Neural cell (in vitro differentiated cells): Measurements from ENCODE around the gene POU2F3. TPM values are rescaled to one million over a fixed set of nuclear protein-coding genes. Genes with fewer than 3 reads are reported as not detected.

Experiments used
- H2AFZ ChIP-seq: fragments of 200-600, 300-800 bp; sonication (generic), shearing (Covaris generic); 2 replicates; pipeline ENCODE4 v1.6.0; 2014; ENCODE audit warnings: low read depth, mild to moderate bottlenecking, antibody characterized with exemption, low read length, moderate library complexity
- H3F3A ChIP-seq: fragments of 200-600 bp; shearing (Covaris generic); 2 replicates; pipeline ENCODE4 v1.6.1; 2016; ENCODE audit warnings: mild to moderate bottlenecking, moderate library complexity, mixed read lengths, antibody characterized with exemption, low read length; ENCODE audit not compliant: insufficient read depth, poor library complexity, severe bottlenecking
- H3K27ac ChIP-seq: fragments of 200-600, 300-800 bp; sonication (generic), shearing (Covaris generic); 2 replicates; pipeline ENCODE4 v1.5.1; 2014; ENCODE audit warnings: mild to moderate bottlenecking, low read length, moderate library complexity
- H3K27me3 ChIP-seq: fragments of 300-800, 200-600 bp; sonication (generic), shearing (Covaris generic); 2 replicates; pipeline ENCODE4 v1.6.0; 2014; ENCODE audit warnings: mild to moderate bottlenecking, low read depth, low read length, moderate library complexity; ENCODE audit not compliant: insufficient read depth
- H3K36me3 ChIP-seq: fragments of 300-800, 200-600 bp; sonication (generic), shearing (Covaris generic); 2 replicates; pipeline ENCODE4 v1.5.1; 2014; ENCODE audit warnings: mild to moderate bottlenecking, antibody characterized with exemption, low read length, moderate library complexity; ENCODE audit not compliant: insufficient read depth
- H3K4me2 ChIP-seq: fragments of 300-800, 200-600 bp; sonication (generic), shearing (Covaris generic); 2 replicates; pipeline ENCODE4 v1.6.0; 2014; ENCODE audit warnings: mild to moderate bottlenecking, low read length
- H3K4me3 ChIP-seq: fragments of 300-800, 200-600 bp; sonication (generic), shearing (Covaris generic); 2 replicates; pipeline ENCODE4 v1.5.1; 2014; ENCODE audit warnings: mild to moderate bottlenecking, low read length, moderate library complexity
- H3K79me2 ChIP-seq: fragments of 200-600 bp; shearing (Covaris generic); replicated peaks from 2 replicates; pipeline ENCODE4 v1.6.0; 2014; ENCODE audit warnings: mild to moderate bottlenecking, low read length, moderate library complexity; ENCODE audit not compliant: insufficient read depth
- H3K9ac ChIP-seq: fragments of 300-800, 200-600 bp; sonication (generic), shearing (Covaris generic); 2 replicates; pipeline ENCODE4 v1.6.1; 2016; ENCODE audit warnings: mild to moderate bottlenecking, low read length, mixed read lengths
- H3K9me2 ChIP-seq: fragments of 200-600 bp; shearing (Covaris generic); 2 replicates; pipeline ENCODE4 v1.6.1; 2016; ENCODE audit warnings: mild to moderate bottlenecking, low read length, mixed read lengths; ENCODE audit not compliant: insufficient read depth
- H3K9me3 ChIP-seq: fragments of 200-600, 300-800 bp; sonication (generic), shearing (Covaris generic); 2 replicates; pipeline ENCODE4 v1.6.1; 2016; ENCODE audit warnings: mild to moderate bottlenecking, mixed run types, low read length, moderate library complexity, mixed read lengths
- H4K20me1 ChIP-seq: fragments of 200-600 bp; shearing (Covaris generic); 2 replicates; pipeline ENCODE4 v1.6.1; 2016; ENCODE audit warnings: mild to moderate bottlenecking, mixed run types; ENCODE audit not compliant: insufficient read depth
- EP300 ChIP-seq: fragments of 450-650 bp; conservative IDR thresholded peaks from 2 replicates; pipeline ENCODE4 v1.6.1; 2014; ENCODE audit warnings: antibody characterized with exemption, mild to moderate bottlenecking, moderate library complexity; ENCODE audit not compliant: poor library complexity, severe bottlenecking
- EZH2 ChIP-seq: fragments of 200-600, 300-800 bp; shearing (Covaris generic), sonication (generic); IDR thresholded peaks from 2 replicates; pipeline ENCODE4 v1.6.1; 2014; ENCODE audit warnings: antibody characterized with exemption, low read length, borderline replicate concordance, mild to moderate bottlenecking; ENCODE audit not compliant: insufficient read depth, poor library complexity, severe bottlenecking
- MXI1 ChIP-seq: fragments of 450-650 bp; conservative IDR thresholded peaks from 2 replicates; pipeline ENCODE4 v1.6.1; 2014; ENCODE audit warnings: antibody characterized with exemption, mild to moderate bottlenecking; ENCODE audit not compliant: poor library complexity, severe bottlenecking
- POLR2AphosphoS5 ChIP-seq: IDR thresholded peaks from 2 replicates; pipeline ENCODE4 v1.6.1; 2012
- RAD21 ChIP-seq: fragments of 450-650 bp; conservative IDR thresholded peaks from 2 replicates; pipeline ENCODE4 v1.6.1; 2014; ENCODE audit warnings: antibody characterized with exemption, mild to moderate bottlenecking, moderate library complexity
- SMC3 ChIP-seq: fragments of 450-650 bp; conservative IDR thresholded peaks from 2 replicates; pipeline ENCODE4 v1.6.1; 2014; ENCODE audit warnings: antibody characterized with exemption, mild to moderate bottlenecking, moderate library complexity; ENCODE audit not compliant: poor library complexity
- TAF1 ChIP-seq: IDR thresholded peaks from 2 replicates; pipeline ENCODE4 v1.6.1; 2012; ENCODE audit warnings: low read depth
- polyA plus RNA-seq: library from polyadenylated mRNA; depleted of rRNA; stranded (reverse); fragments of >200 nt; gene quantifications from 2 replicates; pipeline ENCODE4 v1.2.3, GENCODE V29; 2014
- TF ChIP-seq, protein P1 (sequence below): fragments of 450-650 bp; IDR thresholded peaks from 2 replicates; pipeline ENCODE4 v1.5.1; 2014; ENCODE audit warnings: antibody characterized with exemption, mild to moderate bottlenecking, moderate library complexity; ENCODE audit not compliant: poor library complexity, severe bottlenecking
- TF ChIP-seq, protein P2 (sequence below): IDR thresholded peaks from 2 replicates; pipeline ENCODE4 v1.6.1; 2012; ENCODE audit warnings: borderline replicate concordance

POU2F3 gene
- polyA plus RNA-seq, 1 donor from 2014 or later = not detected

DNA sequence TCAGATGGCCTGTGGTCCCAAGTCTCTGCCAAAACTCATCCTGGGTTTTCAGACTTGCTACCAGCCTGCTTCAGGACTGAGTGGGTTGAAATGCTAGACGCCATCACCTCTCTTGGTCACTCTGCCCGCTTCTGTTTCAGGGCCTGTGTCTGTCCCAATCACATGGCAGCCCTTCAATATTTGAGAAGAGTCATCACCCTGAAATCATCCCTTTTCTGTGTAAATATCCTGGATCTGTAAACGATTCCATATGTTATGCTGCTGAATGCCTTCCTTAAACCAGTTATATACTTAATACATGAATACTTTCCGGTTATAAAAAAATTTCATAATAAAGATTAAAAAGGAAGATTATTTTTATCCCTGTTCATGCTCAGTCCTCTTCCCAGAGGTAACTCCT, 45.3 kb downstream of the POU2F3 start:
- Histone ChIP-seq H3K9me3 (no peaks in the 10 kb centered on the region), H3K36me3 (no peaks in the 10 kb centered on the region), H3K4me3 (no peak overlapping the region), H3K9me2 (no peaks in the 10 kb centered on the region), H3K9ac (no peak overlapping the region), H3K4me2 (no peak overlapping the region), H4K20me1 (no peaks in the 10 kb centered on the region), H3K79me2 (no peaks in the 10 kb centered on the region), H2AFZ (no peak overlapping the region), H3K27me3 (no peaks in the 10 kb centered on the region), H3F3A (no peaks in the 10 kb centered on the region), H3K27ac (no peak overlapping the region)
- no peak for TF ChIP-seq RAD21
- TF ChIP-seq TAF1 = no peak
- TF ChIP-seq MXI1 = no peak
- no peak for TF ChIP-seq POLR2AphosphoS5
- TF ChIP-seq, protein P1, sequence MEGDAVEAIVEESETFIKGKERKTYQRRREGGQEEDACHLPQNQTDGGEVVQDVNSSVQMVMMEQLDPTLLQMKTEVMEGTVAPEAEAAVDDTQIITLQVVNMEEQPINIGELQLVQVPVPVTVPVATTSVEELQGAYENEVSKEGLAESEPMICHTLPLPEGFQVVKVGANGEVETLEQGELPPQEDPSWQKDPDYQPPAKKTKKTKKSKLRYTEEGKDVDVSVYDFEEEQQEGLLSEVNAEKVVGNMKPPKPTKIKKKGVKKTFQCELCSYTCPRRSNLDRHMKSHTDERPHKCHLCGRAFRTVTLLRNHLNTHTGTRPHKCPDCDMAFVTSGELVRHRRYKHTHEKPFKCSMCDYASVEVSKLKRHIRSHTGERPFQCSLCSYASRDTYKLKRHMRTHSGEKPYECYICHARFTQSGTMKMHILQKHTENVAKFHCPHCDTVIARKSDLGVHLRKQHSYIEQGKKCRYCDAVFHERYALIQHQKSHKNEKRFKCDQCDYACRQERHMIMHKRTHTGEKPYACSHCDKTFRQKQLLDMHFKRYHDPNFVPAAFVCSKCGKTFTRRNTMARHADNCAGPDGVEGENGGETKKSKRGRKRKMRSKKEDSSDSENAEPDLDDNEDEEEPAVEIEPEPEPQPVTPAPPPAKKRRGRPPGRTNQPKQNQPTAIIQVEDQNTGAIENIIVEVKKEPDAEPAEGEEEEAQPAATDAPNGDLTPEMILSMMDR = no peak
- TF ChIP-seq SMC3 = no peak
- no peak for TF ChIP-seq EP300
- TF ChIP-seq, protein P2, sequence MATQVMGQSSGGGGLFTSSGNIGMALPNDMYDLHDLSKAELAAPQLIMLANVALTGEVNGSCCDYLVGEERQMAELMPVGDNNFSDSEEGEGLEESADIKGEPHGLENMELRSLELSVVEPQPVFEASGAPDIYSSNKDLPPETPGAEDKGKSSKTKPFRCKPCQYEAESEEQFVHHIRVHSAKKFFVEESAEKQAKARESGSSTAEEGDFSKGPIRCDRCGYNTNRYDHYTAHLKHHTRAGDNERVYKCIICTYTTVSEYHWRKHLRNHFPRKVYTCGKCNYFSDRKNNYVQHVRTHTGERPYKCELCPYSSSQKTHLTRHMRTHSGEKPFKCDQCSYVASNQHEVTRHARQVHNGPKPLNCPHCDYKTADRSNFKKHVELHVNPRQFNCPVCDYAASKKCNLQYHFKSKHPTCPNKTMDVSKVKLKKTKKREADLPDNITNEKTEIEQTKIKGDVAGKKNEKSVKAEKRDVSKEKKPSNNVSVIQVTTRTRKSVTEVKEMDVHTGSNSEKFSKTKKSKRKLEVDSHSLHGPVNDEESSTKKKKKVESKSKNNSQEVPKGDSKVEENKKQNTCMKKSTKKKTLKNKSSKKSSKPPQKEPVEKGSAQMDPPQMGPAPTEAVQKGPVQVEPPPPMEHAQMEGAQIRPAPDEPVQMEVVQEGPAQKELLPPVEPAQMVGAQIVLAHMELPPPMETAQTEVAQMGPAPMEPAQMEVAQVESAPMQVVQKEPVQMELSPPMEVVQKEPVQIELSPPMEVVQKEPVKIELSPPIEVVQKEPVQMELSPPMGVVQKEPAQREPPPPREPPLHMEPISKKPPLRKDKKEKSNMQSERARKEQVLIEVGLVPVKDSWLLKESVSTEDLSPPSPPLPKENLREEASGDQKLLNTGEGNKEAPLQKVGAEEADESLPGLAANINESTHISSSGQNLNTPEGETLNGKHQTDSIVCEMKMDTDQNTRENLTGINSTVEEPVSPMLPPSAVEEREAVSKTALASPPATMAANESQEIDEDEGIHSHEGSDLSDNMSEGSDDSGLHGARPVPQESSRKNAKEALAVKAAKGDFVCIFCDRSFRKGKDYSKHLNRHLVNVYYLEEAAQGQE = no peak
- TF ChIP-seq EZH2 = no peak

DNA sequence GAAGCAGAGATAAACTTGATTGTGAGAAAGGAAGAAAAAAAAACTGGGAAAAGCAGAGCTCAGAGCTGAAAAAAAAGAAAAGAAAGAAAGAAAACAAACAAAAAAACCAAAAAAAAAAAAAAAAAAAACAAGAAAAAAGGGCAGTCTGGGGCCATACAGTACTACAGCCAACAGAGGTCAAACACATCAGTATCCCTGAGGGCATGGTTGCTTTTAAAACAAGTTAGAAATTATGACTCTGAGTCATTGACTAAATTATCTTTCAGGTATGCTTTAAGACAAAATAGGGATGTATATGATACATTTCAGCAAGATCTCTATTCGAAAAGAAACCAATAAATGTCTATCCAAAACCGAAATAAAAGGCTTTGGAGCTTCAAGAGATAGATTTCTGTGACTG, 48.1 kb downstream of the POU2F3 start:
- TF ChIP-seq RAD21 (no peak), EZH2 (no peak), MXI1 (no peak), TAF1 (no peak), EP300 (no peak), POLR2AphosphoS5 (no peak), SMC3 (no peak)
- TF ChIP-seq, protein P1 = no peak
- TF ChIP-seq, protein P2 = no peak
- no peaks in the 10 kb centered on the region for H3K79me2 ChIP-seq
- H3K4me3 ChIP-seq = no peak overlapping the region
- no peak overlapping the region for H2AFZ ChIP-seq
- no peak overlapping the region for H3K27ac ChIP-seq
- H4K20me1 ChIP-seq = no peaks in the 10 kb centered on the region
- no peaks in the 10 kb centered on the region for H3K36me3 ChIP-seq
- H3K9ac ChIP-seq = no peak overlapping the region
- no peak overlapping the region for H3K4me2 ChIP-seq
- no peaks in the 10 kb centered on the region for H3K27me3 ChIP-seq
- no peaks in the 10 kb centered on the region for H3K9me3 ChIP-seq
- H3K9me2 ChIP-seq = no peaks in the 10 kb centered on the region
- no peaks in the 10 kb centered on the region for H3F3A ChIP-seq
